Stimulated activated CD4-positive, alpha-beta T cell treated with anti-CD3 and anti-CD28 coated beads, Interleukin-15, amount 100 ng/mL, for 48 hours (primary cell): ENCODE measurements around the gene CAPN13.

ENCODE experiments used
- DNase-seq, 2 donors: peaks; one replicate each; pipeline ENCODE4 v3.0.0-alpha.2; 2020; ENCODE audit warnings: low read depth in 2 of 2

CAPN13 gene, protein sequence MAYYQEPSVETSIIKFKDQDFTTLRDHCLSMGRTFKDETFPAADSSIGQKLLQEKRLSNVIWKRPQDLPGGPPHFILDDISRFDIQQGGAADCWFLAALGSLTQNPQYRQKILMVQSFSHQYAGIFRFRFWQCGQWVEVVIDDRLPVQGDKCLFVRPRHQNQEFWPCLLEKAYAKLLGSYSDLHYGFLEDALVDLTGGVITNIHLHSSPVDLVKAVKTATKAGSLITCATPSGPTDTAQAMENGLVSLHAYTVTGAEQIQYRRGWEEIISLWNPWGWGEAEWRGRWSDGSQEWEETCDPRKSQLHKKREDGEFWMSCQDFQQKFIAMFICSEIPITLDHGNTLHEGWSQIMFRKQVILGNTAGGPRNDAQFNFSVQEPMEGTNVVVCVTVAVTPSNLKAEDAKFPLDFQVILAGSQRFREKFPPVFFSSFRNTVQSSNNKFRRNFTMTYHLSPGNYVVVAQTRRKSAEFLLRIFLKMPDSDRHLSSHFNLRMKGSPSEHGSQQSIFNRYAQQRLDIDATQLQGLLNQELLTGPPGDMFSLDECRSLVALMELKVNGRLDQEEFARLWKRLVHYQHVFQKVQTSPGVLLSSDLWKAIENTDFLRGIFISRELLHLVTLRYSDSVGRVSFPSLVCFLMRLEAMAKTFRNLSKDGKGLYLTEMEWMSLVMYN

DNA sequence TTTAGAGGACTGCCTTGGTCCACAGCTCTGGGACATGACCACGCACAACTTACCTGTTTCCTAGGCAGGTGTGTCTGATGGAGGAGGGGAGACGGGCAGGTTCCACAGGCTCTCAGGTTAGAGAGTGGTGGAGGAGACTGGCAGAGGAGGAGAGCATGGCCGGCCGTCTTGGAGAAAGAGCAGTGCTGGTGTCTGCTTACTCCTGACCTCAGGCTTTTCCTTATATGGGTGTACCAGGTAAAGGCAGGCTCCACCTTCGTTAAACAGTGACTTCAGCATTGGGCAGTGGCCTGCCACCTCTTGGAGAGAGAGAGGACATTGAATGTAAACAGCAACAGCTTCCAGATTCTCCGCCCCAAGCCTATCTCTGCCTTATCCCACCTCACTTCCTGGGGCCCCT, at the start of gene CAPN13:
TSS of gene CAPN13 (minus strand) at position 198 of the 400 bp plus-strand sequence. CDS start 20,121 bp downstream, outside the sequence.
- no peak for DNase-seq

DNA sequence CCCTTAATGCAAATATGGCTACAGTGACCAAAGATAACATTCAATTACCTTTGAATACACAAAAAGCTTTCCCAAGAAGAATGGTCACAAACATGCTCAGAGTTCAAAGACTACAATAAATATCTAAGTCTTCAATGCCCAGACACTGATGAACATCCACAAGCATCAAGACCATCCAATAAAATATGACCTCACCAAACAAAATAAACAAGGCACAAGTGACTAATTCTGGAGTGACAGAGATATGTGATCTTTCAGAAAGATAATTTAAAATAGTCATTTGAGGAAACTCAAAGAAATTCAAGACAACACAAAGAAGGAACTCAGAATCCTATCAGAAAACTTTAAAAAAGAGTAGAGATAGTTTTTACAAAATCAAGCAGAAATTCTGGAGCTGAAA, 40.6 kb upstream of the CAPN13 start:
- no peak for DNase-seq

DNA sequence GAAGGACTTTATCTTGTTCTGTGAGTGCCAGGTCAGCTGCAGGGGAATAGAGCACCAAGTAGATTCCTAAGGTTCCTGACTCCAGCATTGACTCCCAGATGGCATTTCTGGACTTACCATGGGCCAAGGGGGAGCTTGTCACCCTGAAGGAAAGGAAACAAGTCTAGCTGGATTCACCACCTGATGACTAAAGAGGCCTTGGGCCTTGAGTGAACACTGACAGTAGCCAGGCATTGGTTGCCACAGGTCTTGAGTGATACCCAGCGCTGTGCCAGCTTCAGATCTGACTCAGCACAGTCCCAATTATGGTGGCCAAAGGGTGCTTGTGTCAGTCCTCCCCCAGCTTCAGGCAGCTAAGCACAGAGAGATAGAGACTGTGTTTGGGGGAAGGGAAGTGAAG, 40.1 kb upstream of the CAPN13 start:
- no peak for DNase-seq

DNA sequence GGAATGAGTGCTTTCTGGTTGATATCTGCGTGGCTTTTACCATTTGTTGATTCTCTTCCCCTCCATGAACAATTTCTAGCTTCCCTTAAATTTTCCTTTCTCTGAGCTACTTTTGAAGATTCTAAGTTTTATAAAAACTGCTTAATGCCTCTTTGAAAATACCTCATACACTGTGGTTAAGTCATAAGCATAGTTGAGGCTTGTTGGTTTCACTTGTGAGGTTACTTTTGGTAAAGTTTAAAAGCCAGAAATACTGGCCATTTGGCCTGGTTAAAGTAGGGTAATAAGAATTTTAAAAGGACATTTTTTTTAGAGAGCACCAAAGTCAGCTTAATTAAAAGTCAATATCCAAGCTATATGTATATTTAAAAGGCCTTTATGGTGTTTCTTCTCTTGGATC, 21.3 kb upstream of the CAPN13 start:
- no peak for DNase-seq

DNA sequence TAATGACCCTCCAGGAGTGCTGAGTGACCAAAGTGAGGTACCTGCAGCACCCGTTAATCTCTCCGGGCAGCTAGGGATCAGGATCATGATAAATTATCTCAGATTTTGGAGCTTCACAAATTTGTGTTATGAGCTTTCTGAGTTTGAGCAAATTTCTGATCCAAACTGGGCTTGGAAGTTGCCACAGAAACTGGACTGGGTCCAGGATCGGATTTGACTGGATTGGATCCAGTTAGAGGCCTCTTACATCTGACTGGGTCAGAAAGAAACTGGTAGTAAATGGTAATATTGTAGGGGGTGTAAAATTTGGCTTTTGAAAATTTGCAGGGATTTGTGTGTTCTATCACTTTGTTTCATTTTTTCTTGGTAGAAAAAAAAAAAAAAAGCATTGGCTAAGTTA, 19.7 kb upstream of the CAPN13 start:
- DNase-seq: no peak

DNA sequence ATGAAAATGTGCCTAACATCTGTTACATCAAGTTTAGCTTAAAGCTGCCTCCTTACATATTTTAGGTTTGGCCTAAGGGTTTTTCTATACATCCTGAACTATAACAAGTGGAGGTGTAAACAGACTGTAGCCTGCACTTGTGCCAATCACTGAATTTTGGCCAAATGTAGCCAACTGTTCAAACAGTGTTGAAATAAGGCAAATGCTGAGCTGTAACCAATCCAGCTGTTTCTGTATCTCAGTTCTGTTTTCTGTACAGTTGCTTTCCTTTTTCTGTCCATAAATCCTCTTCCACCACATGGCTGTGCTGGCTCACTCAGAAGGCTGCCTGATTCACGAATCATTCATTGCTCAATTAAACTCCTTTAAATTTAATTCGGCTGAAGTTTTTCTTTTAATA, 19.2 kb upstream of the CAPN13 start:
- DNase-seq: no peak

DNA sequence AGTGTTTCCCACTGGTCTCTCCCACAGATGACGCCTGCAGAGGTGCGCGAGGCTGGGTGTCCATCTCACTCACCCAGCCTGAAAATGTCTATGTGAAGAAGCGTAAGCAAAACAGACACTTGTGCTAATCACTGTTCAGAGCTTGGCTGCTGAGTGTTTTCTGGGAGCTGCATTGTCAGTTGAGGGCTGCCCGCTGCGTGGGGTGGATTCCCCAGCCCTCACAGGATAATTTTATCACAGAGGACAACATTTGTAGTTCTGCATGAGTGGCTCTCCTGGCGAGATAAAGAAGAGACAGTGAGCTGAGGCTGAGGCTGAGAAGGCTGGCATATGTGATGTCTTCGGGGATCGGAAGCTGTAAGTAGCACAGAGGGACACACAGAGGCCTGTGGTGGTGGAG, 16.2 kb upstream of the CAPN13 start:
- DNase-seq: no peak

DNA sequence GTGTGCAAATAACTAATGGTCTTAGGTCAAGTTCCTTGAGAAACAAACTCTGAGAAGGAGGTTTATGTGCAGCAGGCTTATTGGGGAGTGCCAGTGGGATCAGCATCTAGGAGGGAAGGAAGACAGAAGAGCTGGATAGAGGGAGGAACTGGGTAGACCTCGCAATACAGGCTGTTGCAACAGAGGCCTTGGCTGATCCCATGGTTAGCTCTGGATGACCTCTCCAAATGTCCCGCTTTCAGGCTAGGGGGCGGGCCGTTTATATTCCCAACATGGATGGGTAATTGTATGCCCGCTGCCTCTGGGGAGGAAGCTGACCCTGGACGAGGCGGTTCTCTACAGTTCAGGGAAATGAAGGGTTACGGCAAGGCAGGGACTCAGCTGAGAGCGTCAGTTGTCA, 14.7 kb upstream of the CAPN13 start:
- no peak for DNase-seq

DNA sequence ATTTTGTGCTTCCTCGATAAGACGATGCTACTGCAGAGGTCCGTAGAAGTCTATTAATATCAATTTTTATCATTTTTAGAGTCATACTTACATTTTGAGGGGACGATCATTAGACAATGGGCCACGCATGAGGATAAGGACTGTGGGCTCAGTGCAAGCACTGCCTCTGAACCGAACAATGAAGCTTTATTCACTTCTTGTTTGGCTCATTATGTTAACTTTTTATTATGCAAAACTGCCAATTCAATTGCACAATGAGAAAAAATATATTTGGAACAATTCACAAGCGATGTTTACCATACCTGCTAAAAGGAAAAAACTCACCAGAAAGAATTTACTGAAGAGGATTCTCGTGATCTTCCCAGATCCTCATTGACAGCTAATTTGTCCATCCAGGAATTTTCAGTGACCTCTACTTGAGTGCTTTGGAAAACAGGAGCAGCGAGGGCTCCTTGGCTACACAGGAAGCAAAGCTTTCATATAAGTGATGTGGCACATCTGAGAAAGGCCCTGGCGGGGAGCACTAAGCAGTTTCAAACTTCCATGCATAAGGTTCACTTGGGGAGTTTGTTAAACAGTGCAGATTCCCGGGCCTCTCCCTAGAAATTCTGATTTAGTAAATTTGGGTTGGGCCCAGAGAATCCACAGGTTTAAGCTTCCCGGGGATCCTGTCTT, 13.3 kb upstream of the CAPN13 start:
- no peak for DNase-seq

DNA sequence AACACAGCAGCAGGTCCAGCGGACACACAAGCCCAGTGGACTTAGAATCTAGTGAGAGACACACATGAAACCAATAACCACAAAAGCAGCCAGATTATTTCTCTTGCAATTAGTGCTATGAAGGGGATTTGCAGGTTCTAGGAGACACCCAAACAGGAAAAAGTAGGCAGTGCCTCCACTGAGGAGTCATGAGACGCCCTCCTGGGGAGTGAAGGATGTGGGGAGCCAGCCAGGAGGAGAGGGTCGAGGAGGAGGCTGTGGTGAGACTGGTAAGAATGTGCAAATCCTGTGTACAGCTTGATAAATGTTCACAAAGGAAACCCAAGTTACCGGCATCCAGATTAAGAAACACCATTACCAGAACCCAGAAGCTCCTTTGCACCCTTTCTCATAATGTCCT, 2.7 kb upstream of the CAPN13 start:
- no peak for DNase-seq

DNA sequence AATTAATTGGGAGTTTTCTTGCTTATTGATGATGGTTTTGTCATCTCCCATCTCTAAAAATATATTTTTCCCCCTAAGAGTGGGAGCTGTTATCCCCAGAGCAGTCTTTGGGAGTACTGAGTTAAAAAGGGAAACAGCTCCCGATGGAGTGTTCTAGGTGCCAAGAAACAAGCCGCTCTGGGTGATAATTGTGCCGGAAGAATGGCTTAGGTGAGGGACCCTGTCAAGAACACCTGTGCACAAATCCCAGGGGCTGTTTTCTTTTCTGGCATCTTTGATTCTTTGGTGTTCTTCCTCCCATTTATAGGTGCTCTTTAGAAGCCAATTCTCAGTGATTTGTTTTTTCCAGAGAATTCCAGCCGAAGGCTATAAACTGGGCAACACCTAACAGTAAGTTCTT, 1.4 kb upstream of the CAPN13 start:
- DNase-seq: no peak

DNA sequence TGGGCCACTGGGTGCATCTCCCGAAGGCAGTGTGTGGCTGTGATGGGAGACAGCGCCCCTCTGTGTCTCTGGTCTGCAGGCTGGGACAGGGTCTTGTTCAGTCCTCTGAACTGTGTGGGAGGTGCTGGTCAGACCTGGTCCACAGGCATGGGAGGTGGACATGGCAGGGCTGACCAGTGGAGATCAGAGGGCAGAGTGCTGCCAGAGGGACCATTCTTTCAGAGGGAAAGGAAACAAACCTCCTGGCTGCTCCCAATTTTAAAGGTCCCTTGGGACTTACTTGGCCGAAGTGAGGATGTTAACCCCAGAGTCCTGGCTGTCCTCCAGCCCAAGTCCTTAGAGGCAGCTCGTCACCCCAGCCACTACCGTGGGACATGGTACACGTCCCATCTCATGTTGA, 4.0 kb downstream of the CAPN13 start:
- no peak for DNase-seq

DNA sequence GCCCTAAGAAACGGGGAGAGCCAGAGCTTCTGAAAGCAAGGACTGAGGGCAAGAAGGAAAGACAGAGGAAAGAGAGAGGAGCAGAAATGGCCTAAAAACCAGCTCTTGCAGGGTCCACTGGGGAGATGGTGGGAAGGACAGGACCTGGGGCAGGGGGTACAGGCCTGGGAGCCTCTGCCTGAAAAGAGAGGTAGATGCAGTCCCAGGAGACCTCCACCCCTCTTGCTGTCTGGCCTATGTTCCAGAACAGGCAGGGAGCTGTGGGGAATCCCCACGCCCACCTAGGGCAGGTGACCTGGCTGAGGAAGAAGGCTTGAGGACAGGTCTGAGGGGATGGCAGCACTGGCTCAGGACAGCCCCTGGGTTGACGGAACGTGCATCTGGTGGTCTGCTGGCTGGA, 4.6 kb downstream of the CAPN13 start:
- no peak for DNase-seq

DNA sequence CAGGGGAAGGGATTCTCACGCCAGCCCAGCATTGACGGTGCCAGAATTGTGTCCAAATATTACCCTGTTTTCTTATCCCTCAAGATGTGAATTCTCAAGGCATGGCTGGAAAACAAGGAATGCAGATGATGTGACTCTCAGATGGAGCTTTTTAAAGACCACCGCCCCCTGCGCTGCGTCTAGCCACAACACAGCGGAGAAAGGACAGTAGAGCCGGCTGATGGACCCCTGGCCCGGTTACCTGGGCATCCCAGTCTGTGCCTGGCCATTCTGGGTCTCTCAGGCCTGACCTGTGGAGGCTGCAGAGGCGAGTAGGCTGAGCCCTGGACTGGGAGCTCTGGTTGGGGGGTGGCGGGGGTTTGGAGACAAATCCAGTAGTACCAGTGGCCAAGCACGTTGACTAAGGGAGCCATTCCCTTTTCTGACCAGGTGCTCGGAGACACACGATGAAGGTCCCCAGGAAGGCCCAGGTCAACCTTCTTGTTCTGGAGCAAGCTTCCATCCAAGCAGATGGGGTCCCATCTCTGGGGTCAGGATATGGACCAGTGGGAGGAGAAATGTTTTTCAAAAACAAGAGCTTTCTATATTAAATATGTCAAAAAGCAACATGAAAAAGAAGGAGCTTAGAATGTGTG, 5.3 kb downstream of the CAPN13 start:
- DNase-seq: no peak

DNA sequence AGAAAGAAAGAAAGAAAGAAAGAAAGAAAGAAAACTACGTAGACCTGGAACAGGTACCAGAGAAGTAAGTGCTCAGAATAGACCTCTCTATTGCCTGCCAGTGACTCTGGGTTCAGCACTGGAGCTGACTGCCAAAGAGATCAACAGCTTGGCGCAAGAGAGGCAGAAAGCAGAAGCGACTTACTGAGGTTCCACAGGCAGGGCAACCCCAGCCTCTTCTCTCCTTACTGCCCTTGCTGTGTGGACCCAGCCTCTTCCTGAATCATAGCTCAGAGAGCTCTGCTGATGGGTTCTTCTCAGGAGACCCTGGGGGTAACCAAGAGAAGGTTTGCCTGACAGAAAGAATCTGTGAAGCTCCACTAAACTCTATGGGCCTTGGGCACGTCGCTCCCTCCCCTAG, 7.1 kb downstream of the CAPN13 start:
- no peak for DNase-seq

DNA sequence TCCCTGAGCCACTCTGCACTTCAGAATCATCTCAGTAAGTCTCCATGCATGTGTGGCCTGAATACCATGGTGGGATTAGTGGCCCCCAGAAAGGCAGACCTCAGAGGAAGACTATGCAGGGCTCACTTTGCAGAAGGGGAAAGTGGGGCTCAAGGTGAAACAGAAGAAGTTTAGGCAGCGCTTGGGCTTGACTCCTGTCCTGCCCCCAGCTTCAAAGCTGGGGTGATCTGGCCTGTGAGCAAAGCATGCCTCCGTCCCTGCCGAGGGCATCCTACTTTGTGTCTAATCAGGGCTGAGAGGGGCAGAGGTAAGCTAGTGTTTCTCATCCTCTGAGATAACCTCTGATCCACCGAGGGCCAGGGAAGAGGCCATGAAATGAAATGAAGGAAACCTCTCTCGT, 7.9 kb downstream of the CAPN13 start:
- no peak for DNase-seq

DNA sequence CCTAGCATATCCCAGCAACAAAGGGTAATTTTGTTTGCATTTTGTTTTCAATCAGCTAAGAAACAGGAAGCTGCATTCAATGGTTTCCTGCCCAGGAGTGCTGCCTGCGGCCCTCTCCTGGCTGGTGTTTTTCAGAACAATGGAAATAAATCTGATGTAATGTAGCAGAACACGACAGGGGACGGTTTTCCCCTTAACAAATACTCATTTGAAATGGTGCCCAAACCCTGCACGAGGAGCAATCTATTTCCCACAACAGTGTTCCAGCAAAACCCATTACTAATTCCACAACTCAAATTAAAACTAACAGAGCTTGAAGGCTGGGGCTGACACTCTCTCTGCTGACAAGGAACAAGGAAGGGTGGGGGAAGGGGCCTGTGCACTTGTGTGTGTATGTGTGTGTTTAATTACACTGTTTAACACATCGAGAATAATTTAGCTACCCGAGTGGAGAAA, 8.7 kb downstream of the CAPN13 start:
- DNase-seq: no peak

DNA sequence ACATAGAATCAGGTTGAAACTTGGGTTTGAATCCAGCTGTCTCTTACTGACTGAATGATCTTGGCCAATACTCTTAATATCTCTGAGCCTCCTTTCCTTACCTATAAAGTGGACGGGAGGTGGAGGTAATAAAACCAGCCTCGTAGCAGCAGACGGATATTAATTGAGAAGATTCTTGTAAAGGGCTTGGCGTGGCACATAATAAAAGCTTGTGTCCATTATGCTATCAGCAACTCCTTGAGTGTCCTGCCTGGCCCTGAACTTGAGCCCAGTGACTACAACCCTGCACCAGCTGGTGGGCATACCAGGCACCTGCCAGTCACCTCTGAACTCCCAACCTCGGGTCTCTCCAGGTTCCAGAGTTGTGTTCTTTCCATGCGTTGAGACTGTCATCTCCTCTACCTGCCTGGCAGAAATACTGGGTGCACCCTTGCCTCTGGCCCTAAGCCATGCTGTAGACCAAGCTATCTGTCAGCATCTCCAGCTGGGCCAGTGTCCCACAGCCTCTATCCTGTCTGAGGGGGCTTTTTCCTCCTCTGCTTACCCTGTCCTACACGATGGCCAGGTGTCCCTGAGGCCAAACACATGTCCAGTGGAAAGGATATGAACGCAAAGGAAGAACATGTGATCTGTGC, 9.7 kb downstream of the CAPN13 start:
- no peak for DNase-seq

DNA sequence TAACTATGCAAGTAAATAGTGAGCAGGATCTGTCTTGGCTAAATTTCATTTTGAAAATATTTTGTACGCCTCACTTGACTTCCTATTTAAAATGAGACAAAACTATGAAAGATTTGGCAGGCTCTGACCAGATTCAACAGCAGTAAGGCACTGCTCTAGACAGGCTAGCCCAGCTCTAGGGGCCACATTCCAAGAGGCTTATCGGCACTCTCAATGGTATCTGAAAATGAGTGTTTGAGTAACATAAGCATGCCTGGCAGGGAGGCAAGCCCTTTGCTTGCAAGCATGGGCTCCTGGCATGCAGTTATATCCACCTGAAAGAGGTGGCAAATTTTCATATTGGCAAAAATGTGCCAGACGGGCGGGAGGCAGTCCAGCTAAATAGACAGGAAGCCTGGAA, 10.5 kb downstream of the CAPN13 start:
- DNase-seq: no peak

DNA sequence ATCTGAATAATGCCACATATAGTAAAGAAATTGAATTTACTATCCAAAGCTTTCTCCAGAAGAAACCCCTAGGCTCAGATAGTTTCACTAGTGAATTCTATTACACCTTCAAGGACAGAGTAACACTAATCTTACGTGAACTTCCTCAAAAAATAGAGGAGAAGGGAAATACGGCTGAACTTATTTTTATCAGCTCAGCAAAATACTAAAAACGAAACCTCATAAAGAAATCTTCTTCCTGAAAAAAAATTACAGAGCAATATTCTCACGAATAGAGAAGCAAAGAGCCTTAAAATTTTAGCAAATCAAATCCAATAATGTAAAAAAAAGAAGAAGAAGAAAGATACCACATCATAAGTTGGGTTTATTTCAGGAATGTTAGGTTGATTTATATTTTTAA, 14.7 kb downstream of the CAPN13 start:
- no peak for DNase-seq

DNA sequence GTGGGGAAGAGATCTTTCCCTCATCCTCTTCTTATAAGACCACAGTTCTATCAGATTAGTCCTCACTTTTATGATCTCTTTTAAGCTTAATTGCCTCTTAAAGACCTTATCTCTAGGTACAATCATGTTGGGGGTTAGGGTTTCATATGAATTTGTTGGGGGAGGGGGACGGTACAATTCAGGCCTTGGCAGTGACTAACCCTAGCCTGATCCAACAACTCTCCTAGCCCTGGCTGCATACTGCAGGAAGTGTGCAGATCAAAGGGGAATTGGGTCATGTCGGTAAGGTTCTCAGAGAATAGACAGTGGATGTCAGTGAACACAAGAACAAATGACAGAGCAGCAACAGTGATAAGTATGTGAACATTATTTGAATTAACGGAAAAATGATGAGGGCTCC, 16.4 kb downstream of the CAPN13 start:
- DNase-seq: no peak

DNA sequence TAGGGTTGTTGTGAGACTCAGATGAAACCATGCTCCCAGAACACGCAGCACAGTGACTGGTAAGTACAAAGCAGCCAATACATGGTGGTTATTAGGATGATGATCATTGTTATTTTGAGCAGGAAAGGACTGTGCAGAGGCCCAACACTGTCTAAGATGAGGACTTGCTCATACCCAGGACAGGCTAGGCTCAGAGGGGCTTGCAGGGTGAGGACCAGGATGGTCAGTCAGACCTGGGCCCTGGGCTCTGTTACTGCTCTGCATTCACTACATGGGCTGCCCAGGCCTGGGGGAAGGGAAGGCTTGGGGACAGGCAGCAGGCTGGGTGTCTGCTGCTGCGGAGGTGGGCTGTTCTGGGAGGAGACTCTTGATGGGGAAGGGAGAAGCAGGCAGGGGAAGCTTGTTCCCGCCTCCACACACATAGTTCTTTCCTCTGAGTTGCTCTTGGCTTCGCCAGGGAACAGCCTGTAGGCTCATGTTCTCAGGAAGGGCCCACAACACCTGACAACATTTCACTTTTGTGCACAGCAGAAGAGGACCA, 17.5 kb downstream of the CAPN13 start:
- no peak for DNase-seq
